Measurements from ENCODE around the gene TRAF3.
"Not testable (repeated sequence)": the region's sequence is repeated elsewhere in the genome, so short reads cannot be mapped to it uniquely, and the experiment has no call there.

The TRAF3 gene

GRCh38 chr14:102806447-102806846 lies 29.2 kb downstream of the TRAF3 start:
- no peak for DNase-seq (ENCODE audit: low spot score)

DNA sequence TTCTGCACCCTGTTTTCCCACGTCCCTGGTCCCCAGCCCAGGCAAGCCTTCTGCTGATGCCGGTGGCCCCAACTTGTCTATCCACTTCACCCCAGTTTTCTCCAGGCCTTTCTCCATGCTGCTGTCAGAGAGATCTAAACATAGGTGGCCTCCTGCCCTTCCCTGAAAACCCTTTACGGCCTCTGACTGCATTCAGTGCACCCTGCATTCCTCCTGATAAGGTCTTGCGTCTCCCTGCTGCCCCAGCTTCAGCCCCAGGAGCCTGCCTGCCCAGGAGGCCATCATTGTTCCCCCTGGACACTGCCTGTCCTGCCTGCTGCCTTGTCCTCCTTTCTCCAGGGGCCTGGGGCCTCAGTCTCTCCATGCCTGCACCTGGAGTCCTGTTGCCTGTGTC lies 29.8 kb downstream of the TRAF3 start:
- no peak for DNase-seq (ENCODE audit: low spot score)

GRCh38 chr14:102809870-102810269 lies 32.6 kb downstream of the TRAF3 start:
- no peak for DNase-seq (ENCODE audit: low spot score)

- DNase-seq (ENCODE audit: low spot score): no peak
Observed at GRCh38 chr14:102810523-102810922, 33.3 kb downstream of the TRAF3 start.

DNA sequence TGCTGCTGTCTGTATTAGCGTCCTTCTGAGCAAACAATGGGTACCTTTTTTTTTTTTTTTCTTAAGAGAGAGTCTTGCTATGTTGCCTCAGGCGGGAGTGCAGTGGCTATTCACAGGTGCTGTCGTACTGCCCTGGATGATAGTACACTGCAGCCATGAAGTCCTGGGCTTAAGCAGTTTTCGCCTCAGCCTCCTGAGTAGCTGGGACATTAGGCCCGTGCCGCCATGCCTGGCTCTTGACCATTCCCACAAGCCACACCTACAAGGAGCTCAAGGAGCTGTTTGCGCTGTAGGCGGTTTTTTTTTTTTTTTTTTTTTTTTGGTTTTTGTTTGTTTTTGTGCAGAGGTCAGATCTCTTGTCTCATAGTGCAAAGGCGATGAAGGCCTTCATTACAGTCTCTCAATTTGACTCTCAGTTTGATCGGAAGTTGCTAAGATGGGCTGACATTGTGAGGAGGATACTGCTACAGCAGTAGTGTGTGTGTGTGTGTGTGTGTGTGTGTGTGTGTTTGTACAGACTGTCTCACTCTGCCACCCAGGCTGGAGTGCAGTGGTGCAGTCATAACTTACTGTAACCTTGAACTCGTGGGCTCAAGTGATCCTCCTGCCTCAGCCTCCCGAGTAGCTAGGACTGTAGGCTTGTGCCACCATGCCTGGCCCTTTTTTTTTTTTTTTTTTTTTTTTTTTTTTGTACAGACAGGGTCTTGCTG lies 34.2 kb downstream of the TRAF3 start:
- DNase-seq (ENCODE audit: low spot score): no peak

GRCh38 chr14:102811971-102812370 lies 34.7 kb downstream of the TRAF3 start:
- DNase-seq (ENCODE audit: low spot score): no peak

GRCh38 chr14:102813691-102814090 lies 36.4 kb downstream of the TRAF3 start:
- no peak for DNase-seq (ENCODE audit: low spot score)

- DNase-seq (ENCODE audit: low spot score): no peak
Observed at GRCh38 chr14:102817318-102817717, 40.1 kb downstream of the TRAF3 start.

DNA sequence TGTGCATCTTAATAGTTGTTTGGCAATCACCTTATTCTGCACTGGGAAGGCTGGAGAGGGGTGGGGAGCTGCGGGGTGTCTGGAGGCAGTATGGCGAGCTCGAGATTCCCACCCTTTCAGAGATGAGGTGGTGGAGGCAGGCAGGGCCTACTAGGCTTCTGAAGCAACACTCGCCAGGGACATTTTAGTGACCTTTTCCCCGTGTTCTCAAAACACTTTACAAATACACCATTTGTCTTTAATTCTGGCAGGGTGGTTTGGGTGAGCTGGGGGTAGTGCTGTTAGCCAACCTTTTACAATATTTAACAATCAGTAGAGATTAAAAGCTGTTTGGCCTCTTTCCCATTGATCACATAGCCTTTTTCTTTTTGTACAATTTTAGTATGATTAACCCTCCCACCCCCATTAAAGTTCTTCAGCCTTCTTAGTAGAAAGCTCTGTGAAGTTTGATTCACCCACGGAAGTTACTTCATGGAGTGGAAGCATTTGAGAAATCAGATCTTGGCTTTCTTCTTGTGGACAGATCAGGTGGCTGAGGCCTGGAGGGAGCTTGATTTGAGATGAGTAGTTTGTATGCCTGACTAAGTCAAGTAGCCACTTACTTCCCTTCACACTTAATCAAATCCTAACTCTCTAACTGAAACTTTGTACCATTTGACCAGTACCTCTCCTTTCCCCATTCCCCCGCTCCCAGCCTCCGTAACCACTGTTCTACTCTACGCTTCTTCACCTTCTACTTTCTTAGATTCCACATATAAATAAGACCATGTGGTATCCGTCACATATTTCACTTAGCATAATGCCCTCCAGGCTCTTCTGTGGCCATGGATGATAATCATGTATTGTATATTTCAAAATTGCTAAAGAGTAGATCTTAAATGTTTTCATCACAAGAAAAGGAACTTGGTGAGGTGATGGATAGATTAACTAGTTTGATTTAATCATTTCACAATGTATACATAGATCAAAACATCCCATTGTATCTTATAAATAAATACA lies 41.0 kb downstream of the TRAF3 start:
- DNase-seq (ENCODE audit: low spot score): no peak

- no peak for DNase-seq (ENCODE audit: low spot score)
Observed at GRCh38 chr14:102819176-102819628, 42.0 kb downstream of the TRAF3 start.

GRCh38 chr14:102819747-102820330 lies 42.6 kb downstream of the TRAF3 start:
- no peak for DNase-seq (ENCODE audit: low spot score)

DNA sequence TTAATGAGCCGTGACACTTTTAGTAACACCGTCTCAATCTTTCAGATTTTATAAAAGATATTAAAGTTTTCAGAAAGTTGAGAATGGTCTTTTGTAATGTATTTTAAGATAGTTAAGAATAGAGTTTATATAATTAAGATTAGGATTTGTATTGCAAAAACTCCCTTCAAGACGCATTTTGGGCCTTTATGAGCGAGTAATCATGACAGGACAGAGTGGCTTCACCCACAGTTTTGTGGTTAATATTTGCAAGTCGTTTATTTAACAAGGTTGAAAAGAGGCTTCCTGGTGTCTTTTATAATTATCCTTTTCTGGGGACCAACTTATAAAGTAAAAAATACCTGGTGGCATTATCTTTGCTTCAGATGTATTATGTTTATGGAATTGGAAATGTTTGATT lies 44.0 kb downstream of the TRAF3 start:
- DNase-seq (ENCODE audit: low spot score): no peak

- DNase-seq (ENCODE audit: low spot score): no peak
Observed at GRCh38 chr14:102822311-102822863, 45.1 kb downstream of the TRAF3 start.

DNA sequence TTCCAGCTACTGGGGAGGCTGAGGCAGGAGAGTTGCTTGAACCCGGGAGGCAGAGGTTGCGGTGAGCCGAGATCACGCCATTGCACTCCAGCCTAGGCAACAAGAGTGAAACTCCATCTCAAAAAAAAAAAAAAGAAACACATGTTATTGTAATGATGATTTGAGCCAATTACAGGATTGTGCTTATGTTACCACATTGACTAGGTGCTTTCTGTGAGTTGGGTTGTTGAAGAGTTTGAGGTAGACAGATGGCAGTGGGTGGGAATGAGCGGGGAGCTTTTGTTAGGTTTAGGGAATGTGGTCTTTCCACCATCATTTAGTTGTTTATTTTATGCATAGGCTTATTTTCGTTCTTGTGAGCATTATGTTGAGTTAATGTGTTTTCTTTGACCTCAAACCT lies 45.6 kb downstream of the TRAF3 start:
- not testable (repeated sequence) for DNase-seq (ENCODE audit: low spot score)

DNA sequence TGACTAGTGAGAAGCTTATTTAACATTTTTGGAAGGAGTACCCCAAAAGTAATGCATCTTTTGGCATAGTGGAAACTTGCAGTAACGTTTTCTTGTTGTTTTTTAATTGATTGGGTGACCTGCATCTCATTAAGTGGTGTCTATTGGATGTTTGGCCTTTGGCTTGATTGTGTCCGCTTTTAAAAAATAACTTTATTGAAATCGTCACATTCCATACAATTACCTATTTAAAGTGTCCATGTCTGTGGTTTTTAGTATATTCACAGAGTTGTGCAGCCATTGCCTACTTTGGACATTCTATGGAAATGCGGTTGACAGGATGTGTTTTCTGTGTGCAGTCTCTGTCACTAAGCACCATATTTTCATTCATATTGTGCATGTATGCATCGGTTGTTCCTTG lies 46.3 kb downstream of the TRAF3 start:
- no peak for DNase-seq (ENCODE audit: low spot score)

DNA sequence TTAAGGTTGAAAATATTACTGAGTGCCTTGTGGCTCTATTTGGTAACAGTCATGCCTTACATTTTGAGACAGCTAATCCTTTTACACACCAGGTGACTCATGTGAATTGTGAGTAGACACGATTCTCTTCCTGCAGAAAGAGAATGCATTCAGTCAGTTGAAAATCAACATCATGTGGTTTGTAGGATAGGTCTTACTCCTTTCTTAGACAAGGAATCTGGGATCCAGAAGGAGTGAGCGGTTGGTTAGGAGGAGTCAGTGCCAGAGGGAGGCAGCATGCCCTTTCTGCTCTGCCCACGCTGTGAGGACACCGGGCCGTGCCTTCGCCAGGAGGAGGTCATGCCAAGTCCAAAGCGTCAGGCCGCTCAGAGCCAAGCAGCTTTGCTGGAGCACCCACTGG lies 47.6 kb downstream of the TRAF3 start:
- no peak for DNase-seq (ENCODE audit: low spot score)

GRCh38 chr14:102825307-102826095 lies 48.3 kb downstream of the TRAF3 start:
- no peak for DNase-seq (ENCODE audit: low spot score)

DNA sequence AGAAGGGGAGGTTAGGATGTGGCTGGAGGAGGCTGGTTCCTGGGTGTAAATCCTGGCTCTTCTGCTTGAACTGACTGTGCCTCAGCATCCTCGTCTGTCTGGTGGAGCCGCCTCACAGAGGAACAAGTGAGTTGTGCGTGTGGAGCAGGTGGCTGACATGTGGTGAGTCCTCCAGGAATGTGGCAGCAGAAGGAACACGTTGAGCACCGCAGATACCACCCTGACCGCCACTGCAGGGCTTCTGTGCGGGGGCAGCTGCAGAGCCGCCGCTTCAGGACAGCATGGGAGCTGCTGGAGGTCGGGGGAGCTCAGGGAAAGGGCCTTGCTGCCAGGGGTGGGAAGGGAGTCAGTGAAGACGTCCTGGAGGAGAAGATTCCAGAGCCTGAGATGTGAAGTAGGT lies 48.9 kb downstream of the TRAF3 start:
- DNase-seq (ENCODE audit: low spot score): no peak

- DNase-seq (ENCODE audit: low spot score): no peak
Observed at GRCh38 chr14:102826751-102827675, 49.8 kb downstream of the TRAF3 start.

DNA sequence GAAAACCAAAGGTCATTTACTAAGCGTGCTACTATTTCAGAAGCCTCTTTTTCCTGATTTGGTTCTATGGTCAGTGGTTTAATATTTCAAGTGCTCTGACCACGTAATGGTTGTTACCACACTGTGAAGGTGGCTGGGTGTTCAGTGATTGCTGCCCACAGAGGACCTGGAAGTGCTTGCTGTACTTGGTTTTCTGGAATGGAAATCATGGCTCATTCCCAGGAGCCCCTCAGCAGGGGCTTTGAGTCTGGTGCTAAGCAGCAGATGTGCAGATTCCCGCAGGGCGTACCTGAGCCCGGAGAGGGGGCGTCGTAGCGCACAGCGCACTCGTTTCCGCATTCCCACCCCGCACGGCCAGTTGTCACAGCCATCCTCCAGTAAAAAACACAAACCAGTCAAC lies 50.5 kb downstream of the TRAF3 start:
- DNase-seq (ENCODE audit: low spot score): no peak

- DNase-seq (ENCODE audit: low spot score): no peak
Observed at GRCh38 chr14:102828151-102828550, 50.9 kb downstream of the TRAF3 start.
